Ecto neural progenitor cell (in vitro differentiated cells): ENCODE data around the gene TCF7L2.

Source experiments
- DNase-seq: peaks from one replicate; pipeline ENCODE4 v3.0.0-alpha.2; 2018; ENCODE audit warnings: low spot score

TCF7L2 gene

DNA sequence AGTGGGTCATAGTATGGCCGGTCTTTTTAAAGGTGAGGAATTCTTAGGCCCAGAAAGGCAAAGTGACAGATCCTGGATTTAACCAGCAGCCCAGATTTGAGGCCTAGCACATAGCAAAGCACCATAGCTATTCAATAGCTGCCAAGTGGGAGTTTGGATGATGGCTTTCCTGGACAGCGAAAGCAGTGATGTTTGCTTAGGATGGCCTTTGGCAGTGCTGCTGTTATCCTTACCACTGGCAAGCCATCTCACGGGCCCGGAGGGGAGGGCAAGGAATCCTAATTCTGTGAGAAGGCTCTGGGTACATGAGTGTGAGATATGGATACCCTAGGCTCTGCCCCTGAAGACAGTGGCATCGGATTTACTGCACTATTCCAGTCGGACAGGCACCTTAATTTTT, 50.4 kb downstream of the TCF7L2 start:
- DNase-seq: no peak

DNA sequence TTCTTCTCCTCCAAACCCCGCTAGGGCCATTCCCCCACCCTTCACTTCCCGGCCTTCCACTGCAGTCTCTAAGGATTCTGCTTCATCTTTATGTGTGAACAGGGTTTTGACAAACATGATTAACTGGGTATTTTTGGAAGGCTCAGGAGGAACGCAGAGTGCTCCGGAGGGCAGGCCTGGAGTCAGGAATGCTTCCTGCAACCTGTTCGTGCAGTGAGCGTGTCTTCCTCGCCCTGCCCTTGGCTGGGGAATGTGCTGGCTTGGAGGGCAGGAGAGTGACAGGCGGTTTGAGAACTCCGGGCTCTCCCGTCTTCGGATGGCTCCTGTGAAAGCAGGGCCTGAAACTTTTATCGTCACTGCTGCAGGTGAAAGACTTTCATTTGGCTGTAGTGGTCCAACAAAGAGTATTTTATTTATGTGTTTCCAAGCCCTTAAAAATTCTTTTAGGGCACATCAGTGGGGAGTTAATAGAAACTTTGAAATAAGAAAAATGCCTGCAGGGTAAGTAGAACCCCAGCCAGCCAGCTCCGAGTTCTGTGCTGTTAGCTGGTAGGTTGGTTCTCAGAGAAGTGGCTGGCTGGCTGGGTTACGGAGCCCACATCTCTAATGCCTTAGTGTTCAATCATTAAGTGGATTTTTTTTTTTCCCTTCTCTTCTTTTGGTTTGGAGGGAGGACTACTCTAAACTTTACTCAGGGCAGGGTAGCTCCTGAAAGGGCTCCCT, 51.0 kb downstream of the TCF7L2 start:
- peak; percentile 58 for DNase-seq

GRCh38 chr10:113001599-113002448, 51.8 kb downstream of the TCF7L2 start:
- no peak for DNase-seq

DNA sequence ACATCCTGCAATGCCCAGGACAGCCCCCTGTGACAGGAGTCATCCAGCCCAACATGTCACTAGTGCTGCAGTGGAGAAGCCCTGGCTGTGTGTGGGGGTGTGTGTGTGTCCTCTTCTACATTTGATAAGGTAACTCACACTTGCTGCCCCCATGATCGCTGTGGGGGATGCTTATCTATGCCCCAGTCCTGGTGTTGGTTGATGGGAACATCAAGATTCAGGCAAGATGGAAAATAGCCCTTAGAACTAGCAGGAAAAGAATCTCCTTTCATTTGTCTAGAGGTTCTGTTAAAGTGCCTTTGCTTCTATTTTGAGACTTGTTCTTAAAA, 52.4 kb downstream of the TCF7L2 start:
- no peak for DNase-seq

GRCh38 chr10:113003052-113003451, 53.0 kb downstream of the TCF7L2 start:
- DNase-seq: no peak

DNA sequence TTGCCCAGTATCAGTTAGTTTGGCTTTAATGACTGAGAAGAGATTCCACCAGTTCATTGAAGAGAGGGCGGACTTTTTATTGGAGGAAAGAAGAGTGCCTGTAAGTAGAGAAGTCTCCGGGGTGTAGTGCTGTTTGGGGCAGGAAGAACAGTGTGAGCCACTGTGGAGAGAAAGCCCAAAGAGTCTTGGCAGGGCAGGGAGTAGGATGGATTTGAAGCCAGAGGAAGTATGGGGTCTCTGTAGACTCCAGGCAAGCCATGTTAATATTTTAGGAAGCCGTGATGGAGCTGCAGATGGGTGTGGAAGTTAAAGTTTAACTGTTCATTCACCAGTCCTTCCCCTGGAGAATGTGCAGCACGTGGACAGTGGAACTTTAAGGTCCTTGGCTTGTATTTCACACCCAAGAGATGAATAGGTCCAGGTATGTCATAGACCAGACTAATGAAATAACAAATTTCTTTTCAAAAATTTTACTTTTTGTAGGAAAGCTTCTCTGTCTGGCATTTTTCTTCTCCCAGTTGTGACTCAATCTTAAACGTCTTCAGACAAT, 54.1 kb downstream of the TCF7L2 start:
- DNase-seq: no peak

- DNase-seq: no peak
Observed at GRCh38 chr10:113005380-113005779, 55.3 kb downstream of the TCF7L2 start.

- DNase-seq: no peak
Observed at GRCh38 chr10:113006656-113007342, 56.8 kb downstream of the TCF7L2 start.

DNA sequence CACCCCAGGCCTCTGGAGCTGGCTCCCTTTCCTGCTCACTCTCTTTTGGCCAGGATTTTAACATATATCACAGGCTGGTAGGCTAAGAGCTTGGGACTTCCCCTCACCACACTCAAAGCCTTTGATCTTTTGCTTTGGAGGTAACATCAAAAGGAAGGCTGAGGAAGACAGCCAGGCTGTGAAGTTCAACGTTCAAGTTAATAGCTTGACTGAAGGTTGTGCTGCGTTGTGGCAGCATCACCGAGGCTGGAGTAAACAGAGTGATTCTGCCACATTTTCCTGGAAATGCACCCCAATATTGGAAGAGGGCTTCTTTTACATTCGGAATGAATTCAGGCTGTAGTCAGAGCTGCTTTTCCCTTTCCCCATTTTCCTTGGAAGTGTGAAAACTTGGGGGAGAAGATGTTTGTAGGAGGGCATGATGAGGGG, 57.3 kb downstream of the TCF7L2 start:
- no peak for DNase-seq

GRCh38 chr10:113007821-113008220, 57.8 kb downstream of the TCF7L2 start:
- DNase-seq: no peak

DNA sequence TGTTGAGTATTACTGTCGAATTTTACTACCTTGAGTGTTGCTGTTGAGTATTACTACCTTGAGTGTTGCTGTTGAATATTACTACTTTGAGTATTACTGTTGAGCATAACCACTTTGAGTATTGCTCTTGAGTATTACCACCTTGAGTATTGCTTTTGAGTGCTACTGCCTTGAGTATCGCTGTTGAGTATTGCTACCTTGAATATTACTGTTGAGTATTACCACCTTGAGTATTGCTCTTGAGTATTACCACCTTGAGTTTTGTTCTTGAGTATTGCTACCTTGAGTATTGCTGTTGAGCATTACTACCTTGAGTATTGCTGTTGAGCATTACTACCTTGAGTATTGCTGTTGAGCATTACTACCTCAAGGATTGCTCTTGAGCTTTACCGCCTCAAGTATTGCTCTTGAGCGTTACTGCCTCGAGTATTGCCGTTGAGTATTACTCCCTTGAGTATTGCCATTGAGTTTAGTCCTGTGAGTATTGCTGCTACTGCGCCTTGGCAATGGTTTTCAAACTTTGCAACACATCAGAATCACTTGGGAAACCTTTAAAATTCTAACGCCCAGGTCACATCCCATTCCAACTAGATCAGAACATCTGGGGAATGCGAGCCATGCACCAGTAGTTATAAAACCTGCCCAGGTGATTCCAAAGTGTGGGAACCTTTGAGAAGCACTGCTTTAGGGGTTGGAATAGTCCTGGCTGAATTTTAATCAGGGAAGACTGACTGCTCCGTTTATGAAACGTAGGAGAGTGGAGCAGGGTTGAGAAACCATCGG, 61.7 kb downstream of the TCF7L2 start:
- no peak for DNase-seq

DNA sequence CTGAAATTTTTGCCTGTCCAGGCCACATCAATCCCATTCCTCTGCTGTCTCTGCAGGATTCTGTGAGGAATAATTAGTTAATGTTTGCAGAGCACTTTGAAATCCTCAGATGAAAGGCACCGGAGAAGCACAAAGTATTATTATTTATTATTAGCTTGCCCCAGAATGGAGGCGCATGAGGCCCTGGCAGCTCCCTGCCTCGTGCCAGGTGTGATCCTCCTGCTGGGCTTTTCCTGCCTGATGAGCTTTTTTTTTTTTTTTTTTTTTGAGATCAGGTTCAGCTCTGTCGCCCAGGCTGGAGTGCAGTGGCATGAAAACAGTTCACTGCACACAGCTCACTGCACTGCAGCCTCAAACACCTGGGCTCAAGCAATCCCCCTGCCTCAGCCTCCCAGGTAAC, 65.2 kb downstream of the TCF7L2 start:
- no peak for DNase-seq

- no peak for DNase-seq
Observed at GRCh38 chr10:113017376-113017775, 67.3 kb downstream of the TCF7L2 start.

- no peak for DNase-seq
Observed at GRCh38 chr10:113018034-113018433, 68.0 kb downstream of the TCF7L2 start.

- DNase-seq: no peak
Observed at GRCh38 chr10:113019096-113019495, 69.0 kb downstream of the TCF7L2 start.

DNA sequence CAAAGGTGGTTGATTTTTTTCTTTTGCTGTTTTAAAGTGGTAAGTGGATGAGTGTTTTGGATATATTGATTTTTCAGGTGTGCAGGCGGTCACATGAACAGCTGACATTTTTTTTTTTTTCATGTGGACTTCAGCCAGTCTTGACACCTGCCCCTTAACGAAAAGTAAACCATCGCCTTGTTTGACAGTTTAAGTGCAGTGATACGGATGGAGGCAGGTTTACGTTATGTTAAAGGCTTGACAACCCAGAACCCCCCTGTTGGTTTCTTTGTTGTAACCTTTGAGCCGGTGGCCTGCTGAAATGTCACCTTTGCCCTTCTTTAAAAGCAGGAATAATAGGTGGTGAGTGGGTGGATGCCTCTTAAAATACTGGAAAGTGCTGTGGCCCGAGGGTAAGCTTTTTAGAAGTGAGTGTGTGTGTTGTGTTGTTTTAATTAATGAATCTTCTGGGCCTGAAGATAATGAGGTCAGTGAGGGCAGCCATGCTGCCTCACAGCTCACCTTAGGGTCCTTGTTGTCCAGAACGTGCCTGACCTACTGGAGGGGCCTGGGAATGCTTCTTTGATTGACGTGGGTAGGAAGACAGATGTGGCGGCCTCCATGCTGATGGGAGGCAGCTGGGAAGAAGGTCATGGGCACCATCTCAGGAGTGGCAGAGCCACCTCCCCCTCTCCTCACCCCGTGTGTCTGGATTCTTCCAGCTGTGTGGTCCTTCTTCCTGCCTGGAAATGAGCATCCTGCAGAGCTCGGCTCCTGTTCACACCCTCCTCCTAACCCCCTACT, 69.8 kb downstream of the TCF7L2 start:
- DNase-seq: no peak

GRCh38 chr10:113020475-113020753, 70.4 kb downstream of the TCF7L2 start:
- DNase-seq: no peak

- DNase-seq: no peak
Observed at GRCh38 chr10:113020838-113021237, 70.8 kb downstream of the TCF7L2 start.

DNA sequence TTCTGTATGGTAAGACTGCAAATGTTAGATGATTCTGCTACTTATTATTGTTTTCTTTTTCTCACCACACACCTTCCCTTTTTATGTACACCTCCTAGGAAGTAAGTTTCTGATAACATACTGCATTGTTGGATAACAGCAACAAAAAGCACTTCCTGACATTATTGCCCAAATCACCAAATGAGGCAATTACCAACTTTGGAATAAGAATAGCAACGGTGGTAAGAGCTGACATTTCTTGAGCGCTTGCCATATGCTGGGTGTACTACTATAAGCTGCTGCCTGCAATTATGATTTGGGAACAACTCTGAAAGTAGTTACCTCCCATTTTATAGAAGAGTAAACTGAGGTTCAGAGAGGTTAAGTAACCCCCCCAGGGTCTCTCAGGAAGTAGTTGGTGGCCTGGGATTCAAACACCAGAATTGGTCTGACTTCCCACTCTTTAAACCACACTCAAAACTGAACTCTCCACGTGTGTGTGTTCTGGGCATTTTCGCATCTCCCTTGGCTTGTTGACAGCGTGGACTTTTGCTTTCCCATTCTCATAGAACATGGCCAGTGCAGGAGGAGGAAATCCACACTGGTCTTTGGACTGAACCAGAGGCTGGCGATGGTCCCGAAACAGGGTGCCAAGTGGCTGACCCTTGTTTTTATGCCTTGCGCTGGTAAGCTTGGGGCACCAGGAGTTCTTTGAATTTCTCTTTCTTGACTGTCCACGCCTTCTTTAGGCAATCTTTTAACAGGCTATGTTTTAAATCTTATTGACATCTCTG, 71.4 kb downstream of the TCF7L2 start:
- no peak for DNase-seq

GRCh38 chr10:113022265-113022664, 72.2 kb downstream of the TCF7L2 start:
- DNase-seq: no peak

DNA sequence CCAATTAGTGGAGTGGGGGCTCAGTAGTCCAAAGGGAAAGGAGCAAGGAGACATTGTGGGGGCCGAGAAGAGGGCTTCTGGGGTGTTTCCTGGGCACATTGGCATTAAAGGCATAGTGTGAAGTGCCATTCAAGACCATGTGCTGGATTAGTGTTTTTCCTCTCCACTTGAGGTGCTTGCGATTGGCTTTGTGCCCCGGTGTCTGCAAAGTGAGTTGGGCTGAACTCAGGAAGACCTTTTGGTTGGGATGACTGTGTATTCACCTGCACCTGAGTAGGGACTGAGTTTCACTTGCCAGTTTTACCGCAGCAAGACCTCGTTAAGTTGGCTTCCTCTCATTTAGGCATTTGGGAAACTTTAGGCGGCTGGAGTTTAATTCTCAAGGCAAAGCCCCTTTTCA, 73.0 kb downstream of the TCF7L2 start:
- DNase-seq: no peak
